Heart left ventricle (tissue), 16 donors: ENCODE measurements around the gene GLYAT. TPM values are rescaled to one million over a fixed set of nuclear protein-coding genes. Genes with fewer than 3 reads are reported as not detected.

Experiments
- ATAC-seq, 4 donors: fragments of 200-7000 bp; cut with Tn5 transposase; one replicate each; pipeline ENCODE4 v1.9.1; 2020 to 2022; ENCODE audit warnings: moderate library complexity in 4 of 4, mild to moderate bottlenecking in 3 of 4, moderate number of reproducible peaks in 1 of 4
- DNase-seq, 5 donors: peaks; one replicate each; pipeline ENCODE4 v3.0.0-alpha.2; 2020
- H3K27ac ChIP-seq, 12 donors: fragments of 200-600 bp; sonication (generic) in 4 of 12; one replicate each; pipeline versions ENCODE4 v1.5.0 to v1.8.0; 2016 to 2022; ENCODE audit warnings: mild to moderate bottlenecking in 2 of 12
- H3K27me3 ChIP-seq, 9 donors: fragments of 200-600 bp; sonication (generic) in 2 of 9; one replicate each; pipeline versions ENCODE4 v1.5.1 to v1.8.0; 2016 to 2022; ENCODE audit warnings: mild to moderate bottlenecking in 3 of 9
- H3K36me3 ChIP-seq, 9 donors: fragments of 200-600 bp; sonication (generic) in 2 of 9; one replicate each; pipeline versions ENCODE4 v1.5.0 to v1.8.0; 2018 to 2022; ENCODE audit warnings: mild to moderate bottlenecking in 2 of 9
- H3K4me1 ChIP-seq, 12 donors: fragments of 200-600 bp; sonication (generic) in 4 of 12; one replicate each; pipeline versions ENCODE4 v1.5.0 to v1.8.0; 2016 to 2022; ENCODE audit warnings: mild to moderate bottlenecking in 3 of 12
- H3K4me3 ChIP-seq, 12 donors: fragments of 200-600 bp; sonication (generic) in 4 of 12; one replicate each; pipeline versions ENCODE4 v1.5.0 to v1.8.0; 2017 to 2022; ENCODE audit warnings: mild to moderate bottlenecking in 9 of 12, moderate library complexity in 4 of 12
- H3K9me3 ChIP-seq, 12 donors: fragments of 200-600 bp; sonication (generic) in 4 of 12; one replicate each; pipeline versions ENCODE4 v1.5.0 to v1.8.0; 2016 to 2022; ENCODE audit warnings: mild to moderate bottlenecking in 1 of 12
- CTCF ChIP-seq, 12 donors: fragments of 200-600 bp; sonication (generic) in 4 of 12; IDR thresholded peaks; one replicate each; pipeline versions ENCODE4 v1.5.0 to v1.8.0; 2018 to 2022; ENCODE audit warnings: antibody characterized with exemption in 12 of 12, mild to moderate bottlenecking in 5 of 12
- POLR2A ChIP-seq, 2 donors: fragments of 450-650 bp; IDR thresholded peaks; one replicate each; pipeline ENCODE4 v1.6.1; 2017; ENCODE audit warnings: antibody characterized with exemption in 2 of 2, mild to moderate bottlenecking in 2 of 2, moderate library complexity in 2 of 2
- WGBS, 4 donors: extraction: QIAGEN DNeasy Blood & Tissue Kit in 2 of 4; methylation state at CpG; one replicate each; pipeline versions ENCODE4 v1.1.5 to v1.1.7; 2013 to 2018; 5-methylcytosine and 5-hydroxymethylcytosine counted together
- intact Hi-C, 10 donors: fragments of 100-400 bp; cut with DNase I; formaldehyde crosslinking; loops; one replicate each; pipeline versions ENCODE4 v1.11.1 to v1.14.2; 2022
- polyA plus RNA-seq, 2 donors: library from polyadenylated mRNA; stranded (reverse); fragments of 200-250 nt; gene quantifications; one replicate each; pipeline ENCODE4 v1.2.3, GENCODE V29; 2013
- total RNA-seq, 9 donors: library from RNA; depleted of rRNA in 2 of 9; stranded (reverse); fragments of >200 nt in 2 of 9; fragmentation: NEBNext Ultra II Directional in 3 of 9; extraction: Animal tissue kit (Norgen Biotek cat#: 25700) in 3 of 9; gene quantifications; one replicate each; pipeline versions ENCODE4 v1.1.0 to v1.2.4, GENCODE V29; 2016 to 2023
- donor health status: ischemic (EF 13 %, LVEDD 7.1; RV severe dilation, severe dysfunction).
- donor health status: healthy with polysubstance abuse.
- donor health status: DM: no; HTN: yes; CAD: no.
- donor health status: DM: no; HTN: no; CAD: no.
- donor health status: ischemic (EF 25% LVEDD 6.9; RV normal size, moderate dysfunction).
- donor health status: ischemic (EF 25% LVEDD 5.7; RV mildly dilated, moderate dysfunction).
- donor health status: healthy.
- donor health status: DM: yes; HTN: yes; CAD: no.
- donor health status: ischemic (EF 35%, LVEDD 5.7; RV mildly dilated, moderate dysfunction).
- donor health status: nonischemic (EF 11% LVEDD 7.7; RV severe dilation, severe dysfunction).
- donor health status: DM: yes; HTN: yes; CAD: no.
- donor health status: PGD.
- donor health status: ischemic (EF 29% LVEDD 5.4; RV normal size, mild dysfunction).
- donor health status: nonischemic (EF 23%, LVEDD 6.1; RV moderate dilation, normal function).

The GLYAT gene
- total and polyA plus RNA-seq, 11 donors = 0.15 to 2.7 (median 0.27) TPM; not detected in 7

- Histone ChIP-seq H3K36me3 (no peaks in the 10 kb centered on the region), H3K9me3 (no peaks in the 10 kb centered on the region), H3K27me3 (peaks cover 0 to 23% (median 2%) of the 10 kb centered on the region in 9 donors), H3K4me3 (no peak overlapping the region), H3K4me1 (no peaks in the 10 kb centered on the region), H3K27ac (no peak overlapping the region)
- no peak for TF ChIP-seq CTCF (IDR thresholded peaks at IDR 0.05)
- TF ChIP-seq POLR2A (IDR thresholded peaks at IDR 0.05) = no peak
- intact Hi-C loops = loop anchor here in 6 of 10 donors (10.0 kb wide), 4 partner anchors 125 to 495 kb away; no protein-coding TSS in a partner anchor
- DNase-seq (no peak), ATAC-seq (no peak)
- WGBS, 4 donors = 65 to 76% (median 67%) methylated on average over 5 of the region's 5 CpGs
Measured at GRCh38 chr11:58659910-58660570, 71.7 kb downstream of the GLYAT start.

GRCh38 chr11:58659404-58659803 is 72.3 kb downstream of the GLYAT start:
- ATAC-seq (no peak), DNase-seq (no peak)
- Histone ChIP-seq H3K9me3 (no peaks in the 10 kb centered on the region), H3K4me3 (no peak overlapping the region), H3K4me1 (no peaks in the 10 kb centered on the region), H3K36me3 (no peaks in the 10 kb centered on the region), H3K27me3 (peaks cover 0 to 18% (median 2%) of the 10 kb centered on the region in 9 donors), H3K27ac (no peak overlapping the region)
- WGBS, 4 donors = 28 to 72% (median 42%) methylated on average over 2 of the region's 2 CpGs
- TF ChIP-seq CTCF (IDR thresholded peaks at IDR 0.05) = no peak
- no peak for TF ChIP-seq POLR2A (IDR thresholded peaks at IDR 0.05)
- intact Hi-C loops = loop anchor here in 6 of 10 donors (10.0 kb wide), 4 partner anchors 125 to 495 kb away; no protein-coding TSS in a partner anchor

Other genes with a start within 250 kb of the GLYAT start
- not detected for gene OR5B21, start 223.8 kb downstream of the GLYAT start, total RNA-seq
- not detected for gene OR5B21, start 223.8 kb downstream of the GLYAT start, polyA plus RNA-seq
- gene LPXN, start 156.1 kb downstream of the GLYAT start, total RNA-seq = 10 to 100 TPM in 1 of 9 donors, 1 to 10 TPM in 8; 2.6 to 19.8 (median 4.0) TPM
- 1 to 10 TPM; 1.8 to 2.8 TPM for gene LPXN, start 156.1 kb downstream of the GLYAT start, polyA plus RNA-seq
- 10 to 100 TPM; 53.4 to 67.0 (median 60.7) TPM for gene ZFP91, start 152.9 kb downstream of the GLYAT start, total RNA-seq
- 10 to 100 TPM; 11.2 to 41.4 TPM for gene ZFP91, start 152.9 kb downstream of the GLYAT start, polyA plus RNA-seq
- gene CNTF, start 109.3 kb downstream of the GLYAT start, total RNA-seq = 1 to 10 TPM in 3 of 9 donors, under 1 TPM in 6; 0.71 to 1.5 (median 0.96) TPM
- 1 to 10 TPM in 1 of 2 donors, under 1 TPM in 1; 0.19 to 1.0 TPM for gene CNTF, start 109.3 kb downstream of the GLYAT start, polyA plus RNA-seq
- gene GLYATL2, start 112.8 kb upstream of the GLYAT start, total RNA-seq = under 1 TPM in 2 of 9 donors, not detected in 7; 0.23 to 0.35 TPM
- gene GLYATL2, start 112.8 kb upstream of the GLYAT start, polyA plus RNA-seq = under 1 TPM; 0.15 to 0.17 TPM
- 1 to 10 TPM in 1 of 9 donors, not detected in 8; 1.6 TPM for gene GLYATL1, start 207.5 kb upstream of the GLYAT start, total RNA-seq
- gene GLYATL1, start 207.5 kb upstream of the GLYAT start, polyA plus RNA-seq = not detected